ENCODE results near the gene SULT1A2.
"Not testable (repeated sequence)": the region's sequence is repeated elsewhere in the genome, so short reads cannot be mapped to it uniquely, and the experiment has no call there.

SULT1A2 gene

GRCh38 chr16:28589930-28590329 is 6.9 kb downstream of the SULT1A2 start:
- DNase-seq, result no peak

- DNase-seq, result no peak
Observed at GRCh38 chr16:28589069-28589468, 7.8 kb downstream of the SULT1A2 start.

- DNase-seq, result no peak
Observed at GRCh38 chr16:28587386-28587785, 9.5 kb downstream of the SULT1A2 start.

- DNase-seq, result no peak
Observed at GRCh38 chr16:28586466-28586865, 10.4 kb downstream of the SULT1A2 start.

- DNase-seq, result no peak
Observed at GRCh38 chr16:28585674-28586073, 11.2 kb downstream of the SULT1A2 start.

- DNase-seq, result no peak
Observed at GRCh38 chr16:28580726-28581315, 16.0 kb downstream of the SULT1A2 start.

GRCh38 chr16:28575446-28576109 is 21.3 kb downstream of the SULT1A2 start:
- no peak for DNase-seq

- no peak for DNase-seq
Observed at GRCh38 chr16:28574925-28575324, 21.9 kb downstream of the SULT1A2 start.

- no peak for DNase-seq
Observed at GRCh38 chr16:28573738-28574718, 22.8 kb downstream of the SULT1A2 start.

- peak; percentile 80 for DNase-seq
Observed at GRCh38 chr16:28572696-28573510, 23.9 kb downstream of the SULT1A2 start.

GRCh38 chr16:28569968-28570752 is 26.7 kb downstream of the SULT1A2 start:
- no peak for DNase-seq

GRCh38 chr16:28569021-28569420 is 27.8 kb downstream of the SULT1A2 start:
- DNase-seq, result no peak

- no peak for DNase-seq
Observed at GRCh38 chr16:28567292-28567691, 29.6 kb downstream of the SULT1A2 start.

GRCh38 chr16:28566233-28566925 is 30.5 kb downstream of the SULT1A2 start:
- not testable (repeated sequence) for DNase-seq

- DNase-seq, result no peak
Observed at GRCh38 chr16:28563218-28563617, 33.6 kb downstream of the SULT1A2 start.

GRCh38 chr16:28562199-28562598 is 34.7 kb downstream of the SULT1A2 start:
- no peak for DNase-seq

- DNase-seq, result no peak
Observed at GRCh38 chr16:28561557-28562187, 35.2 kb downstream of the SULT1A2 start.

- DNase-seq, result no peak
Observed at GRCh38 chr16:28558456-28558855, 38.4 kb downstream of the SULT1A2 start.

GRCh38 chr16:28556914-28557320 is 39.9 kb downstream of the SULT1A2 start:
- no peak for DNase-seq

GRCh38 chr16:28555561-28555960 is 41.3 kb downstream of the SULT1A2 start:
- no peak for DNase-seq
